OCI-LY3 (cell line): ENCODE results near the gene ESYT1.

Experiments used
- EZH2phosphoT487 ChIP-seq: fragments of 200-600 bp; shearing (Covaris generic); IDR thresholded peaks from 2 replicates; pipeline ENCODE4 v1.6.1; 2018; ENCODE audit warnings: antibody characterized with exemption, mixed run types, low read depth
- TF ChIP-seq, protein P1 (sequence below): fragments of 200-600, 300-600 bp; sonication (generic); IDR thresholded peaks from 2 replicates; pipeline ENCODE4 v1.5.1; 2014; ENCODE audit warnings: antibody characterized with exemption, low read length, low read depth

DNA sequence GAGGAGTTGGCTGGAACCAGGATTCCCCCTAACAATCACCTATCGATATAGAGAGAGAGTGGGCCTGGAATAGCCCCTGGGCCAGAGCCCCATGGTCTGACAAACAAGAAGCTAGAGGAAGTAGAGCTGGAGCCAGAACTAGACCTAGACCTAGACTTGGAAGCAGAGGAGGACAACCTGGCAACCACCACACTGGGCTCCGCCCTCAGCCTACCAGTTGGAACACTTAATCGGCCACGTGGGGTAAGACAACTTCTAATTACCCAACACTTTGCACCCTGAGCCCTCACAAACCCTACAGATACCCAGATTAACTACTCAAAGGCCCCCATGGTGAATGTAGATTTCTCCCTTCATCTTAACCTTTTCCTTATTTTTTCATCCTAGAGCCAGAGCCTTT lies 28.3 kb upstream of the ESYT1 start:
- TF ChIP-seq, protein P1, sequence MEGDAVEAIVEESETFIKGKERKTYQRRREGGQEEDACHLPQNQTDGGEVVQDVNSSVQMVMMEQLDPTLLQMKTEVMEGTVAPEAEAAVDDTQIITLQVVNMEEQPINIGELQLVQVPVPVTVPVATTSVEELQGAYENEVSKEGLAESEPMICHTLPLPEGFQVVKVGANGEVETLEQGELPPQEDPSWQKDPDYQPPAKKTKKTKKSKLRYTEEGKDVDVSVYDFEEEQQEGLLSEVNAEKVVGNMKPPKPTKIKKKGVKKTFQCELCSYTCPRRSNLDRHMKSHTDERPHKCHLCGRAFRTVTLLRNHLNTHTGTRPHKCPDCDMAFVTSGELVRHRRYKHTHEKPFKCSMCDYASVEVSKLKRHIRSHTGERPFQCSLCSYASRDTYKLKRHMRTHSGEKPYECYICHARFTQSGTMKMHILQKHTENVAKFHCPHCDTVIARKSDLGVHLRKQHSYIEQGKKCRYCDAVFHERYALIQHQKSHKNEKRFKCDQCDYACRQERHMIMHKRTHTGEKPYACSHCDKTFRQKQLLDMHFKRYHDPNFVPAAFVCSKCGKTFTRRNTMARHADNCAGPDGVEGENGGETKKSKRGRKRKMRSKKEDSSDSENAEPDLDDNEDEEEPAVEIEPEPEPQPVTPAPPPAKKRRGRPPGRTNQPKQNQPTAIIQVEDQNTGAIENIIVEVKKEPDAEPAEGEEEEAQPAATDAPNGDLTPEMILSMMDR = no peak
- no peak for TF ChIP-seq EZH2phosphoT487
